WTC11 (cell line): ENCODE measurements around the gene STXBP1. TPM values are rescaled to one million over a fixed set of nuclear protein-coding genes. Genes with fewer than 3 reads are reported as not detected.

Experiments
- ATAC-seq: fragments of 200-7000 bp; cut with Tn5 transposase; 2 replicates; pipeline ENCODE4 v1.10.0; 2021; ENCODE audit warnings: mild to moderate bottlenecking, moderate library complexity
- CTCF ChIA-PET: fragments of 300-600 bp; sonication (Branson Sonifier 250); formaldehyde crosslinking; loops from one replicate; lab custom pipeline; 2021; ENCODE audit warnings: antibody characterized with exemption; lab: Charles Lee
- POLR2A ChIA-PET: fragments of 350-600 bp; sonication (Branson Sonifier 250); formaldehyde crosslinking; loops from one replicate; lab custom pipeline; 2021; ENCODE audit warnings: antibody characterized with exemption; lab: Charles Lee
- DNase-seq: peaks from one replicate; pipeline ENCODE4 v3.0.0; 2021; ENCODE audit warnings: low spot score
- H3K27ac Mint-ChIP-seq: 2 replicates; pipeline ENCODE4 v1.8.0; 2021; ENCODE audit warnings: mixed read lengths
- H3K27me3 Mint-ChIP-seq: 2 replicates; pipeline ENCODE4 v1.8.0; 2021; ENCODE audit warnings: low read depth, mild to moderate bottlenecking, moderate library complexity, mixed read lengths
- H3K36me3 Mint-ChIP-seq: 2 replicates; pipeline ENCODE4 v1.8.0; 2021; ENCODE audit warnings: mixed read lengths
- H3K4me1 Mint-ChIP-seq: 2 replicates; pipeline ENCODE4 v1.8.0; 2022; ENCODE audit warnings: mixed read lengths
- H3K4me3 Mint-ChIP-seq: 2 replicates; pipeline ENCODE4 v1.8.0; 2021; ENCODE audit warnings: mild to moderate bottlenecking, moderate library complexity, mixed read lengths
- H3K9me3 Mint-ChIP-seq: 2 replicates; pipeline ENCODE4 v1.8.0; 2021; ENCODE audit warnings: mixed read lengths
- ARID4B ChIP-seq: sonication (generic); formaldehyde crosslinking; IDR thresholded peaks from 2 replicates; pipeline ENCODE4 v1.8.0; 2023; ENCODE audit warnings: missing genetic modification reagents, mild to moderate bottlenecking, borderline replicate concordance
- ATF3 ChIP-seq: sonication (generic); formaldehyde crosslinking; conservative IDR thresholded peaks from 2 replicates; pipeline ENCODE4 v1.8.1; 2022; ENCODE audit warnings: mild to moderate bottlenecking, missing genetic modification reagents
- CBFB ChIP-seq: sonication (generic); formaldehyde crosslinking; IDR thresholded peaks from 2 replicates; pipeline ENCODE4 v1.8.1; 2022; ENCODE audit warnings: mild to moderate bottlenecking, low read depth, missing genetic modification reagents
- CTCF ChIP-seq: fragments of 200-600 bp; IDR thresholded peaks from 2 replicates; pipeline ENCODE4 v1.8.0; 2022; ENCODE audit warnings: antibody characterized with exemption
- E2F4 ChIP-seq: sonication (generic); formaldehyde crosslinking; IDR thresholded peaks from 2 replicates; pipeline ENCODE4 v1.8.1; 2022; ENCODE audit warnings: low read depth, mild to moderate bottlenecking, moderate library complexity, missing genetic modification reagents, borderline replicate concordance
- FOXJ3 ChIP-seq: sonication (generic); formaldehyde crosslinking; IDR thresholded peaks from 2 replicates; pipeline ENCODE4 v1.9.0; 2021; ENCODE audit warnings: missing genetic modification reagents, mild to moderate bottlenecking, borderline replicate concordance
- HMGXB4 ChIP-seq: sonication (generic); formaldehyde crosslinking; IDR thresholded peaks from 2 replicates; pipeline ENCODE4 v1.8.1; 2023; ENCODE audit warnings: mild to moderate bottlenecking, moderate library complexity, missing genetic modification reagents
- JUN ChIP-seq: sonication (generic); formaldehyde crosslinking; IDR thresholded peaks from 2 replicates; pipeline ENCODE4 v1.8.0; 2023; ENCODE audit warnings: mild to moderate bottlenecking, missing genetic modification reagents
- MAX ChIP-seq: sonication (generic); formaldehyde crosslinking; IDR thresholded peaks from 2 replicates; pipeline ENCODE4 v1.8.0; 2022; ENCODE audit warnings: mild to moderate bottlenecking, missing genetic modification reagents
- TP53 ChIP-seq: sonication (generic); formaldehyde crosslinking; IDR thresholded peaks from 2 replicates; pipeline ENCODE4 v1.8.1; 2023; ENCODE audit warnings: mild to moderate bottlenecking, missing genetic modification reagents
- USF1 ChIP-seq: sonication (generic); formaldehyde crosslinking; IDR thresholded peaks from 2 replicates; pipeline ENCODE4 v1.8.0; 2022; ENCODE audit warnings: mild to moderate bottlenecking, missing genetic modification reagents
- ZNF232 ChIP-seq: sonication (generic); formaldehyde crosslinking; IDR thresholded peaks from 2 replicates; pipeline ENCODE4 v1.8.0; 2022; ENCODE audit warnings: mild to moderate bottlenecking, missing genetic modification reagents
- ZNF396 ChIP-seq: fragments of 250-450 bp; sonication (Bioruptor Pico); IDR thresholded peaks from 2 replicates; pipeline ENCODE4 v1.8.0; 2021; ENCODE audit warnings: mild to moderate bottlenecking, moderate library complexity, borderline replicate concordance
- total RNA-seq: library from RNA; stranded (reverse); gene quantifications from 3 replicates; pipeline ENCODE4 v1.2.3, GENCODE V29; 2021

The STXBP1 gene
- total RNA-seq, 1 experiment from 2014 or later = 37.1 TPM

GRCh38 chr9:127722055-127722745 is 110.1 kb downstream of the STXBP1 start:
- no peak overlapping the region for H3K4me3 Mint-ChIP-seq
- ATAC-seq (peak; percentile 6; the same call in 1 of the 2 replicates), DNase-seq (no peak)
- H3K27ac Mint-ChIP-seq = no peak overlapping the region
- TF ChIP-seq ZNF396 (CRISPR knock-in tag) = no peak
- no peak for TF ChIP-seq ATF3 (CRISPR knock-in tag)
- no peak for TF ChIP-seq JUN (CRISPR knock-in tag)
- TF ChIP-seq MAX (CRISPR knock-in tag) = no peak
- no peak for TF ChIP-seq ZNF232 (CRISPR knock-in tag)
- peaks cover 14% of the 10 kb centered on the region for H3K4me1 Mint-ChIP-seq
- H3K36me3 Mint-ChIP-seq = no peaks in the 10 kb centered on the region
- H3K9me3 Mint-ChIP-seq = no peaks in the 10 kb centered on the region
- ChIA-PET CTCF (interaction anchor here (0.8 to 1.6 kb wide), 5 partner anchors 10 to 232 kb away, joined by 3 to 16 read pairs (median 3); partner anchors contain the start of gene TOR2A), POLR2A (no interaction called here)
- H3K27me3 Mint-ChIP-seq = no peaks in the 10 kb centered on the region

- Mint-ChIP-seq H3K4me3 (no peak overlapping the region), H3K36me3 (no peaks in the 10 kb centered on the region)
- DNase-seq = no peak
- CTCF ChIA-PET = interaction anchor here (1.4 to 3.7 kb wide), 2 partner anchors 9 to 11 kb away, joined by 3 to 50 read pairs; partner anchors contain the start of gene TOR2A
- TF ChIP-seq TP53 (no peak), USF1 (CRISPR knock-in tag) (no peak), HMGXB4 (CRISPR knock-in tag) (no peak), CTCF (no peak), FOXJ3 (no peak), ATF3 (CRISPR knock-in tag) (no peak), MAX (CRISPR knock-in tag) (no peak), CBFB (CRISPR knock-in tag) (no peak), E2F4 (CRISPR knock-in tag) (no peak), ARID4B (CRISPR knock-in tag) (no peak)
- TF ChIP-seq, all 79 proteins: peak for 0
- no peak for ATAC-seq
- H3K9me3 Mint-ChIP-seq = no peaks in the 10 kb centered on the region
- POLR2A ChIA-PET = no interaction called here
- peaks cover 14% of the 10 kb centered on the region for H3K4me1 Mint-ChIP-seq
- 0 out of 2 replicates have a peak overlapping the region, but pooled peaks have one; percentile 19 for H3K27ac Mint-ChIP-seq
- H3K27me3 Mint-ChIP-seq = no peaks in the 10 kb centered on the region
Observed at GRCh38 chr9:127723013-127723412, 110.9 kb downstream of the STXBP1 start.
